Measurements from ENCODE around the gene LAMC1.
A peak's percentile ranks its signal among the peaks of the same experiment; 100 is the strongest.

Gene LAMC1

DNA sequence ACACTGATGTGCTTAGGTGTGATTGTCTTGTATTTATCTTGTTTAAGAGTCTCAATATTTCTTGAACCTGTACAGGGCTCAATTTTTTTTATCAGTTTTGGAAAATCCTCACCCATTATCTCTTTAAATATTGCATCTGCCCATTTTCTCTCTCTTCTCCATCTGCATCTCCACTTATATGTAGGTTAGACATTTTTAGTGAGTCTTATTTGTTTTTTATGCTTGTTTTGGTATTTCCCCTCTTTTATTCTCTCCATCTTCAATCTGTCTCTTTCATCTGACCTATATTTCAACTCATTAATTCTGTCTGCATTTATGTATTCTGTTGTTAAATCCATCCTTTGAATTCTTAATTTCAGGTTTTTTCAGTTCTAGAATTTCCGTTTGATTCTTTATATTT, 37.3 kb upstream of the LAMC1 start:
- Histone ChIP-seq H3K4me3 (ENCODE audit: low read depth, low read length) (no peak overlapping the region), H3K4me1 (ENCODE audit: control insufficient read depth, insufficient read depth, low read length) (no peaks in the 10 kb centered on the region), H3K27ac (ENCODE audit: extremely low read depth, low read depth, low read length) (no peak overlapping the region), H3K36me3 (ENCODE audit: control insufficient read depth in 2 of 2, insufficient read depth in 1 of 2, low read length in 2 of 2) (no peaks in the 10 kb centered on the region), H3K9me3 (ENCODE audit: control insufficient read depth, insufficient read depth, low read depth, low read length) (no peaks in the 10 kb centered on the region)
- ChIA-PET POLR2A (no interaction called here), CTCF (interaction anchor here (1.2 kb wide), 1 partner anchor 14 kb away, joined by 3 read pairs; no protein-coding TSS in a partner anchor)
- TF ChIP-seq ZNF521 (tag by site-specific recombination; IDR thresholded peaks at IDR 0.05): no peak
- no peak for TF ChIP-seq ZSCAN18 (tag by site-specific recombination; IDR thresholded peaks at IDR 0.05)
- TF ChIP-seq ZNF777 (tag by site-specific recombination; IDR thresholded peaks at IDR 0.05; ENCODE audit: borderline replicate concordance): no peak
- TF ChIP-seq ZNF626 (tag by site-specific recombination; IDR thresholded peaks at IDR 0.05): no peak
- peak; percentile 94 for TF ChIP-seq ZNF133 (tag by site-specific recombination; IDR thresholded peaks at IDR 0.05)
- TF ChIP-seq ZNF169 (tag by site-specific recombination; IDR thresholded peaks at IDR 0.05): no peak
- TF ChIP-seq, protein P1, sequence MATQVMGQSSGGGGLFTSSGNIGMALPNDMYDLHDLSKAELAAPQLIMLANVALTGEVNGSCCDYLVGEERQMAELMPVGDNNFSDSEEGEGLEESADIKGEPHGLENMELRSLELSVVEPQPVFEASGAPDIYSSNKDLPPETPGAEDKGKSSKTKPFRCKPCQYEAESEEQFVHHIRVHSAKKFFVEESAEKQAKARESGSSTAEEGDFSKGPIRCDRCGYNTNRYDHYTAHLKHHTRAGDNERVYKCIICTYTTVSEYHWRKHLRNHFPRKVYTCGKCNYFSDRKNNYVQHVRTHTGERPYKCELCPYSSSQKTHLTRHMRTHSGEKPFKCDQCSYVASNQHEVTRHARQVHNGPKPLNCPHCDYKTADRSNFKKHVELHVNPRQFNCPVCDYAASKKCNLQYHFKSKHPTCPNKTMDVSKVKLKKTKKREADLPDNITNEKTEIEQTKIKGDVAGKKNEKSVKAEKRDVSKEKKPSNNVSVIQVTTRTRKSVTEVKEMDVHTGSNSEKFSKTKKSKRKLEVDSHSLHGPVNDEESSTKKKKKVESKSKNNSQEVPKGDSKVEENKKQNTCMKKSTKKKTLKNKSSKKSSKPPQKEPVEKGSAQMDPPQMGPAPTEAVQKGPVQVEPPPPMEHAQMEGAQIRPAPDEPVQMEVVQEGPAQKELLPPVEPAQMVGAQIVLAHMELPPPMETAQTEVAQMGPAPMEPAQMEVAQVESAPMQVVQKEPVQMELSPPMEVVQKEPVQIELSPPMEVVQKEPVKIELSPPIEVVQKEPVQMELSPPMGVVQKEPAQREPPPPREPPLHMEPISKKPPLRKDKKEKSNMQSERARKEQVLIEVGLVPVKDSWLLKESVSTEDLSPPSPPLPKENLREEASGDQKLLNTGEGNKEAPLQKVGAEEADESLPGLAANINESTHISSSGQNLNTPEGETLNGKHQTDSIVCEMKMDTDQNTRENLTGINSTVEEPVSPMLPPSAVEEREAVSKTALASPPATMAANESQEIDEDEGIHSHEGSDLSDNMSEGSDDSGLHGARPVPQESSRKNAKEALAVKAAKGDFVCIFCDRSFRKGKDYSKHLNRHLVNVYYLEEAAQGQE (tag by site-specific recombination; IDR thresholded peaks at IDR 0.05): no peak

GRCh38 chr1:182990413-182991144, 32.6 kb upstream of the LAMC1 start:
- Histone ChIP-seq H3K4me1 (ENCODE audit: control insufficient read depth, insufficient read depth, low read length) (no peaks in the 10 kb centered on the region), H3K9me3 (ENCODE audit: control insufficient read depth, insufficient read depth, low read depth, low read length) (no peaks in the 10 kb centered on the region), H3K4me3 (ENCODE audit: low read depth, low read length) (no peak overlapping the region), H3K36me3 (ENCODE audit: control insufficient read depth in 2 of 2, insufficient read depth in 1 of 2, low read length in 2 of 2) (no peaks in the 10 kb centered on the region), H3K27ac (ENCODE audit: extremely low read depth, low read depth, low read length) (no peak overlapping the region)
- ChIA-PET POLR2A (no interaction called here), CTCF (interaction anchor here (0.6 to 0.7 kb wide), 2 partner anchors 117 to 665 kb away, joined by 3 read pairs; no protein-coding TSS in a partner anchor)
- TF ChIP-seq SALL2 (tag by site-specific recombination; IDR thresholded peaks at IDR 0.05; ENCODE audit: borderline replicate concordance) (no peak), OSR2 (tag by site-specific recombination; IDR thresholded peaks at IDR 0.05) (no peak), FEZF1 (tag by site-specific recombination; IDR thresholded peaks at IDR 0.05) (no peak), ZNF704 (tag by site-specific recombination; IDR thresholded peaks at IDR 0.05) (no peak), ZNF202 (tag by site-specific recombination; IDR thresholded peaks at IDR 0.05; ENCODE audit: borderline replicate concordance) (no peak), ZNF18 (tag by site-specific recombination; IDR thresholded peaks at IDR 0.05) (no peak), ZNF560 (tag by site-specific recombination; IDR thresholded peaks at IDR 0.05; ENCODE audit: borderline replicate concordance) (no peak), EGR2 (tag by site-specific recombination; IDR thresholded peaks at IDR 0.05; ENCODE audit: low read depth) (no peak), ZNF223 (tag by site-specific recombination; IDR thresholded peaks at IDR 0.05) (no peak), PRDM1 (tag by site-specific recombination; IDR thresholded peaks at IDR 0.05) (no peak), ZNF677 (tag by site-specific recombination; IDR thresholded peaks at IDR 0.05) (no peak)
- TF ChIP-seq, protein P1 (tag by site-specific recombination; IDR thresholded peaks at IDR 0.05): no peak

Data from HEK293 (cell line).